ENCODE measurements around the gene SH3TC1.

Gene SH3TC1

GRCh38 chr4:8267077-8267476 is 68.0 kb downstream of the SH3TC1 start:
- DNase-seq, result no peak

GRCh38 chr4:8268211-8268610 is 69.1 kb downstream of the SH3TC1 start:
- DNase-seq, result no peak

- DNase-seq, result no peak
These were observed 69.9 kb downstream of the SH3TC1 start for GRCh38 chr4:8268901-8269534.

- DNase-seq, result no peak
These were observed 70.7 kb downstream of the SH3TC1 start, which contains the start of gene HTRA3 for GRCh38 chr4:8269535-8270417. TSS of gene HTRA3 (plus strand) at chr4:8269754. CDS start at chr4:8269969, 215 bp downstream.

GRCh38 chr4:8270418-8270771 is 71.3 kb downstream of the SH3TC1 start:
- DNase-seq, result no peak

- no peak for DNase-seq
These were observed 72.1 kb downstream of the SH3TC1 start for GRCh38 chr4:8270912-8271815.

GRCh38 chr4:8271821-8272220 is 72.7 kb downstream of the SH3TC1 start:
- DNase-seq, result no peak

GRCh38 chr4:8272472-8273428 is 73.7 kb downstream of the SH3TC1 start:
- no peak for DNase-seq

GRCh38 chr4:8273450-8273849 is 74.4 kb downstream of the SH3TC1 start:
- no peak for DNase-seq

- no peak for DNase-seq
These were observed 75.1 kb downstream of the SH3TC1 start for GRCh38 chr4:8274066-8274652.

GRCh38 chr4:8274765-8275547 is 75.9 kb downstream of the SH3TC1 start:
- no peak for DNase-seq

- DNase-seq, result no peak
These were observed 76.4 kb downstream of the SH3TC1 start for GRCh38 chr4:8275548-8275910.

GRCh38 chr4:8276358-8277240 is 77.5 kb downstream of the SH3TC1 start:
- no peak for DNase-seq

- DNase-seq, result no peak
These were observed 78.4 kb downstream of the SH3TC1 start for GRCh38 chr4:8277356-8278008.

GRCh38 chr4:8278009-8278395 is 78.9 kb downstream of the SH3TC1 start:
- no peak for DNase-seq

- no peak for DNase-seq
These were observed 79.6 kb downstream of the SH3TC1 start for GRCh38 chr4:8278421-8279287.

GRCh38 chr4:8279321-8280157 is 80.4 kb downstream of the SH3TC1 start:
- DNase-seq, result no peak

Data from activated CD4-positive, alpha-beta T cell treated with anti-CD3 and anti-CD28 coated beads for 1 hour (primary cell).